GM18502 (cell line): Measurements from ENCODE around the gene TCEAL1.

Source experiments
- ATAC-seq: cut with Tn5 transposase; IDR thresholded peaks from one replicate; pipeline ENCODE4 v1.9.1; 2021; ENCODE audit warnings: mild to moderate bottlenecking; ENCODE audit not compliant: unreplicated experiment, poor library complexity

Gene TCEAL1

DNA sequence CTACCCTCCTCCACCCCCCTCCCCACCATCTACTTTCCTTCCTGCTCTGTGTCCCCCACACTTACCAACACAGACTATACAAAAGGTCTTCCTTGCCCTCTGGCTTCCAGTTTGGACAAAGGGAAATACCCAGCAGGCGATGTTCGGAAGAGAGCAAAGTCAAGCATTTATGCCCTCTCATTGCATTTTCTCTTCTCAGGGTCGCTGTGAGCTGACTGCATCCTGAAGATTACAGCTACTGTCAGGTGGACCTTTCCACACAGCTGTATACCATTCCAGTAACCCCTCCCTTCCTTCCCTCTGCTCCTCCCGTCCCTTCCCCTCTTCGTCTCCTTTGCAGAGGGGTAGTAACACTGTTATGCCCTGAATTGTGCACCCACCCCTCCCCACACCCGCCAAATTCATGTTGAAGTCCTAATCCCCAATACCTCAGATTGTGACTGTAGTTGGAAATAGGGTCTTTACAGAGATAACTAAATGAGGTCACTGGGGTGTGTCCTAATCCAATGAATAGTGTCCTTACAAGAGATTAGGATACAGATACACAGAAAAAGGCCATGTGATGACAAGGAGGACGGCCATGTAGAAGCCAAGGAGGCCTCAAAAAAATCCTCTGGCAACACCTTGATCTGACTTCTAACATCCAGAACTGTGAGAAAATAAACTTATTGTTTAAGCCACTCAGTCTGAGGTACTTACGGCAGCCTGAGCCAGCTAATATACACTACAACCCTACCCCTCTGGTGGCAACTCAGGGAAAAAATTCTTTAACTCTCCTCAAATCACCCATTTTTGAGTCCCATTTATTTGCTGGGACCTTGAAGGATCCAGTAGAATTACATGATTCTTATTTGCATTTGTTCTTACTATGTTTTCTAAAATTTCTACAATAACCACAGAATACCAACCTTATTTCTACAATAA, 46.0 kb downstream of the TCEAL1 start:
- ATAC-seq, result no peak

DNA sequence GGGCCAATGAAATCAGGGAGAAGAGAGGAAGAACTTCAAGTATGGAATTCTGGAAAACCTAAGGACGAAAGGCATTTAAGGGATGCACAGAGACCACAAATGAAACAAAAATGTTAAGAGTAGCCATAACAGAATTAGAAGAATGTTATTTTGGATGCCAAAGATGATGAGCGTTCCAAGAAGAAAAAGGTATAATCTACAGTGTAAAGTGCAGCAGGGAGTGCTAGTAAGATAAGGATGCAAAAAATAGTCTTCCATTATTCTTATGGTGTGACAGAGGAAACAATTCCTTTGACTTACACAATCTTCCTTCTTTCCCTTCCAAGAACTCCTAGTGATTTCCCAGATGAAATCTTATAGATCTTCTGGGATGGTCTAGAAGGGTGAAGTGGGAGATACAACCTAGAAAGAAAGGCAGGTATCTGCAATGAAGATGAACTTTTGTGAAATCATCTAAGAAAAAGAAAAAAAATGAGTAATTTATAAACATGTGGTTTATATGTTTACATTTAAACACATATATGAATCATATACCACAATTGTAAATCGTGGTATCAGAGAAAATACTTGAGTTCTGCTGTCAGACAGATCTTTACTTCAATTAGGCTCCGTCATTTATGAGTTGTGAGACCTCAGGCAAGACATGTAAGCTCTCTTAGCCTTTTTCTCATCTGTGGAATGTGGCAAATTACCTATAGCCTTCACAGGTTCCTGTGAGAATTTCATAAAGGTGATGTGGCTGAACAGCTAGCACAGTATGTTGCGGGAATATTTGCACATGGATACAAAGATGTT, 49.6 kb downstream of the TCEAL1 start:
- ATAC-seq, result no peak
